Endothelial cell of umbilical vein (primary cell): ENCODE measurements around the gene RINL. TPM values are rescaled to one million over a fixed set of nuclear protein-coding genes. Genes with fewer than 3 reads are reported as not detected.

Experiments
- BruUV-seq: library from RNA; stranded (reverse); fragments of 400-500 nt; replicated peaks from 2 replicates; lab custom pipeline; 2021; lab: Mats Ljungman, UMichigan
- CTCF ChIA-PET: fragments of 300-600, 350-600 bp; sonication (Branson Sonifier 250); formaldehyde crosslinking; loops from one replicate; lab custom pipeline; 2021; ENCODE audit warnings: antibody characterized with exemption, inconsistent platforms; lab: Charles Lee
- POLR2A ChIA-PET: fragments of 300-600, 350-600 bp; sonication (Branson Sonifier 250); formaldehyde crosslinking; loops from one replicate; lab custom pipeline; 2021; ENCODE audit warnings: antibody characterized with exemption, inconsistent platforms; lab: Charles Lee
- DNase-seq: peaks from one replicate; pipeline ENCODE4 v3.0.0-alpha.2; 2011; ENCODE audit warnings: low read depth, low spot score
- FAIRE-seq: peaks from 2 replicates; lab custom pipeline; 2011; peaks lifted over from hg19 to GRCh38; lab: Jason Lieb, UNC
- H2AFZ ChIP-seq: 2 replicates; pipeline ENCODE4 v1.6.0; 2012; ENCODE audit warnings: low read depth, low read length, control low read depth, inconsistent platforms
- H3K27ac ChIP-seq: 2 replicates; pipeline ENCODE4 v1.5.1; 2011; ENCODE audit warnings: low read depth, mild to moderate bottlenecking, control low read depth, low read length, moderate library complexity; ENCODE audit not compliant: insufficient read depth
- H3K27me3 ChIP-seq, 2 experiments: 2 replicates each; pipeline versions ENCODE4 v1.6.0 to v1.6.1; 2011; ENCODE audit warnings: low read length in 2 of 2, mixed read lengths in 1 of 2; ENCODE audit not compliant: control insufficient read depth in 2 of 2, insufficient read depth in 2 of 2
- H3K36me3 ChIP-seq, 2 experiments: 2 replicates in 1 of 2; 3 replicates in 1 of 2; pipeline ENCODE4 v1.5.1; 2011; ENCODE audit warnings: low read length in 2 of 2, mild to moderate bottlenecking in 1 of 2, moderate library complexity in 1 of 2; ENCODE audit not compliant: control insufficient read depth in 2 of 2, insufficient read depth in 2 of 2; ENCODE audit errors: extremely low read depth in 1 of 2
- H3K4me1 ChIP-seq: 3 replicates; pipeline ENCODE4 v1.5.1; 2011; ENCODE audit warnings: mild to moderate bottlenecking, low read length; ENCODE audit not compliant: control insufficient read depth, insufficient read depth; ENCODE audit errors: extremely low read depth
- H3K4me2 ChIP-seq: 2 replicates; pipeline ENCODE4 v1.6.1; 2011; ENCODE audit warnings: low read length, control low read depth, mixed read lengths; ENCODE audit not compliant: insufficient read depth
- H3K4me3 ChIP-seq, 3 experiments: fragments of 200-600 bp in 1 of 3; sonication (generic), shearing (Covaris generic) in 1 of 3; replicated peaks in 1 of 3; 2 replicates each; pipeline ENCODE4 v1.5.1; 2011 to 2016; ENCODE audit warnings: control low read depth in 3 of 3, low read length in 3 of 3, mild to moderate bottlenecking in 2 of 3, inconsistent platforms in 1 of 3, low read depth in 1 of 3, moderate library complexity in 1 of 3; ENCODE audit not compliant: insufficient read depth in 1 of 3
- H3K79me2 ChIP-seq: 2 replicates; pipeline ENCODE4 v1.6.0; 2012; ENCODE audit warnings: low read length, inconsistent platforms; ENCODE audit not compliant: control insufficient read depth, insufficient read depth
- H3K9ac ChIP-seq: replicated peaks from 2 replicates; pipeline ENCODE3; 2011; ENCODE audit warnings: low read length, control low read depth; ENCODE audit not compliant: insufficient read depth; ENCODE audit errors: extremely low read depth
- H3K9me1 ChIP-seq: replicated peaks from 3 replicates; pipeline ENCODE4 v1.6.0; 2011; ENCODE audit warnings: mild to moderate bottlenecking, low read length; ENCODE audit not compliant: control insufficient read depth, insufficient read depth; ENCODE audit errors: extremely low read depth
- H3K9me3 ChIP-seq: replicated peaks from 2 replicates; pipeline ENCODE4 v1.5.1; 2012; ENCODE audit warnings: low read length, inconsistent platforms; ENCODE audit not compliant: control insufficient read depth, insufficient read depth
- H4K20me1 ChIP-seq: replicated peaks from 2 replicates; pipeline ENCODE3; 2011; ENCODE audit warnings: mild to moderate bottlenecking, low read length; ENCODE audit not compliant: control insufficient read depth, insufficient read depth; ENCODE audit errors: extremely low read depth
- CTCF ChIP-seq, 2 donors: IDR thresholded peaks; 1 replicate in 1 of 2; 2 replicates in 1 of 2; pipeline ENCODE4 v1.5.1; 2011; ENCODE audit warnings: low read length in 2 of 2, mild to moderate bottlenecking in 2 of 2, moderate library complexity in 2 of 2, control low read depth in 1 of 2, inconsistent platforms in 1 of 2, low read depth in 1 of 2; ENCODE audit not compliant: insufficient read depth in 1 of 2; ENCODE audit errors: extremely low read depth in 1 of 2
- EZH2 ChIP-seq: IDR thresholded peaks from 2 replicates; pipeline ENCODE4 v1.6.1; 2012; ENCODE audit warnings: borderline replicate concordance, low read depth, mild to moderate bottlenecking, moderate library complexity, low read length, inconsistent platforms; ENCODE audit not compliant: severe bottlenecking
- JUN ChIP-seq: IDR thresholded peaks from 2 replicates; pipeline ENCODE4 v1.6.1; 2011; ENCODE audit warnings: borderline replicate concordance, low read depth; ENCODE audit not compliant: insufficient read length, insufficient read depth
- MAX ChIP-seq: IDR thresholded peaks from 2 replicates; pipeline ENCODE4 v1.6.1; 2011; ENCODE audit not compliant: insufficient read depth, insufficient read length
- POLR2A ChIP-seq: IDR thresholded peaks from 2 replicates; pipeline ENCODE4 v1.6.1; 2012; ENCODE audit warnings: low read depth, mild to moderate bottlenecking, control low read depth, low read length
- dilution Hi-C: fragments of 300-500 bp; cut with MboI; formaldehyde crosslinking; loops from one replicate; pipeline ENCODE4 v1.15.0; 2019; ENCODE audit warnings: low sequenced_read_pairs; ENCODE audit not compliant: extremely low pct_ligation_motif_present
- intact Hi-C: fragments of 100-400 bp; cut with micrococcal nuclease; formaldehyde crosslinking; loops from one replicate; pipeline ENCODE4 v1.10.0; 2022
- polyA plus RNA-seq, 4 experiments: library from polyadenylated mRNA; depleted of rRNA in 3 of 4; stranded (reverse) in 3 of 4; unstranded in 1 of 4; fragments of >200 nt; gene quantifications; 2 replicates each; pipeline versions ENCODE4 v1.2.1 to v1.2.3, GENCODE V29; 2011 to 2012; ENCODE audit warnings: missing spikeins in 1 of 4
- total RNA-seq: library from RNA; stranded (reverse); gene quantifications from 2 replicates; pipeline ENCODE4 v1.2.3, GENCODE V29; 2021

RINL gene
- total and polyA plus RNA-seq, 2 donors (not counting 3 experiments of a cell fraction or from before 2014, with no cell fraction given): 5.3 to 10.1 TPM

- no peaks in the 10 kb centered on the region for H3K9me3 ChIP-seq
- ChIA-PET CTCF (interaction anchor here (1.0 to 2.8 kb wide), 6 partner anchors 12 to 81 kb away, joined by 3 to 13 read pairs (median 5); partner anchors contain the start of gene NFKBIB), POLR2A (interaction anchor here (0.7 to 0.9 kb wide), 2 partner anchors 19 to 49 kb away, joined by 3 read pairs; partner anchors contain the start of genes ECH1, NFKBIB and SIRT2)
- H3K4me3 ChIP-seq: peak overlapping the region; percentile 3 to 78 (median 54)
- no peaks in the 10 kb centered on the region for H3K27me3 ChIP-seq
- no TSS peak for BruUV-seq
- DNase-seq (peak; percentile 19), FAIRE-seq (no peak)
- H4K20me1 ChIP-seq: no peaks in the 10 kb centered on the region
- intact Hi-C loops: loop anchor here (1.0 to 10.0 kb wide), 6 partner anchors 18 to 206 kb away; partner anchors contain the start of genes ACTN4, ECH1, MRPS12 and NFKBIB
- H3K9me1 ChIP-seq: no peaks in the 10 kb centered on the region
- peaks cover 7 to 11% of the 10 kb centered on the region in 2 experiments for H3K36me3 ChIP-seq
- H3K4me1 ChIP-seq: peaks cover 34% of the 10 kb centered on the region
- H3K9ac ChIP-seq: peak overlapping the region; percentile 26
- peaks cover 29% of the 10 kb centered on the region for H3K79me2 ChIP-seq
- peak overlapping the region; percentile 29 for H3K27ac ChIP-seq
- dilution Hi-C loops: no loop called here
- TF ChIP-seq CTCF (IDR thresholded peaks at IDR 0.05; ENCODE audit: extremely low read depth in 1 of 2, insufficient read depth in 1 of 2, low read depth in 1 of 2, low read length in 2 of 2): no peak
- TF ChIP-seq POLR2A: no peak
- TF ChIP-seq EZH2: no peak
- TF ChIP-seq MAX: no peak
- no peak for TF ChIP-seq JUN
- H3K4me2 ChIP-seq: peak overlapping the region; percentile 72
- H2AFZ ChIP-seq: peak overlapping the region; percentile 23
These were observed 27.0 kb downstream of the RINL start for GRCh38 chr19:38850976-38851621.
